ENCODE measurements around the gene FLT3.

DNA sequence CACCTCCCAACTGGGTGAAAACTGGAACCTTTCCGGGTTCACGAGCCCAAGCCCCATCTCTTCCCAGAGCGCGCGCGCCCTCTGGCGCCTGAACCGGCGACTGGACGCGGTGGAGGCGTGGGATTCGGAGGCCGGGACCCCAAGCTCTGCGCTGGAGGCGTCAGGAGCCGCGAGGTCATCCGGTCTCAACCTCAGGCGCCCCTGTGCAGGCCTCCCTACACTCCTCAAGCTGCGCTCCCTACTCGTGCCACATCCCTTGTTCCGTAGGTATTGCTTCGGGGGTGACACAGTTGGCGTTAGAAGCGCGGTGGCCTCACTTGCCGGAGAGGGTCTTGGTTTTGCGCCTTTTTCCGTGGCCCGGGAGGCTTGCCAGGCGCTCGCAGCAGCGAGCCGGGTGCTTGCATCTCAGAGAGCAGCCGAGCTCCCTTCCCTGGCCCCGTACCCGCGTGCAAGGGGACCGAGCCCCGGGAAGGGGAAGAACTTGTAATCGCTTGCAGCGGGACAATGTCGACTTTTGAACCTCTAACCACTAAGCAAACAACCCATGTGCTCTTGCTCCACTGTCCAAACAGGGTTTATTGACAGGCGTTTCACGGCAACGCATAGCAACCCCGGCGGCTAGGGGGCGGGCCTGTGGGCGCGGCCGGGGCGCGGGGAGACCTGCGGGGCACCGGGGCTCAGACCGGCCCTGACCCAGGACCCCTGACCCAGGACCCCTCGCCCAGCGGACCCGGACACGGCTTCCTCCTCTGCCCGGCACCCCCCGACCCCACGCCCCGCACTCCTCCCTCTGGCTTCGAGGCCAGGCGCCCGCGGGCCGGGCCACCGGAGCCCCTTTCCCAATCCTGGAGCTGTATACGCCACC is 139.8 kb downstream of the FLT3 start:
- no peak for TF ChIP-seq EZH2phosphoT487 (conservative IDR thresholded peaks at IDR 0.05; ENCODE audit: low read length)
- TF ChIP-seq, protein P1, sequence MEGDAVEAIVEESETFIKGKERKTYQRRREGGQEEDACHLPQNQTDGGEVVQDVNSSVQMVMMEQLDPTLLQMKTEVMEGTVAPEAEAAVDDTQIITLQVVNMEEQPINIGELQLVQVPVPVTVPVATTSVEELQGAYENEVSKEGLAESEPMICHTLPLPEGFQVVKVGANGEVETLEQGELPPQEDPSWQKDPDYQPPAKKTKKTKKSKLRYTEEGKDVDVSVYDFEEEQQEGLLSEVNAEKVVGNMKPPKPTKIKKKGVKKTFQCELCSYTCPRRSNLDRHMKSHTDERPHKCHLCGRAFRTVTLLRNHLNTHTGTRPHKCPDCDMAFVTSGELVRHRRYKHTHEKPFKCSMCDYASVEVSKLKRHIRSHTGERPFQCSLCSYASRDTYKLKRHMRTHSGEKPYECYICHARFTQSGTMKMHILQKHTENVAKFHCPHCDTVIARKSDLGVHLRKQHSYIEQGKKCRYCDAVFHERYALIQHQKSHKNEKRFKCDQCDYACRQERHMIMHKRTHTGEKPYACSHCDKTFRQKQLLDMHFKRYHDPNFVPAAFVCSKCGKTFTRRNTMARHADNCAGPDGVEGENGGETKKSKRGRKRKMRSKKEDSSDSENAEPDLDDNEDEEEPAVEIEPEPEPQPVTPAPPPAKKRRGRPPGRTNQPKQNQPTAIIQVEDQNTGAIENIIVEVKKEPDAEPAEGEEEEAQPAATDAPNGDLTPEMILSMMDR (IDR thresholded peaks at IDR 0.05; ENCODE audit: insufficient read depth, low read length, poor library complexity, severe bottlenecking) = no peak
